ENCODE data around the gene PLOD2.

PLOD2 gene

DNA sequence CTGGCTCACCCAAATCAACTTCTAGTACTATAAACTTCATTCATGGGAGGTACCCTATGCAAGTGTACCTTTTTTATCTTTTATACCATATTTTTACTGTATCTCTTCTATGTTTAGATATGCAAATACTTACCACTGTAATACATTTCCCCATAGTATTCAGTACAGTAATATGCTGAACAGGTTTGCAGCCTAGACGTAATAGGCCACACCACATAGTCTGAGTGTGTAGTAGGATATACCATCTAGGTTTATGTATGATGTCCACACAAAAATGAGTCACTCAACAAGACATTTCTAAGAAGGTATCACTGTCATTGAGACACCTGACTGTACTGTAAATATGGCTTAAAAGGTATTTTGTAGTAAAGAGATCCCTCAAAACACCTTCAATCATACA is 124.7 kb downstream of the PLOD2 start:
- no peak for DNase-seq (ENCODE audit: low spot score)

DNA sequence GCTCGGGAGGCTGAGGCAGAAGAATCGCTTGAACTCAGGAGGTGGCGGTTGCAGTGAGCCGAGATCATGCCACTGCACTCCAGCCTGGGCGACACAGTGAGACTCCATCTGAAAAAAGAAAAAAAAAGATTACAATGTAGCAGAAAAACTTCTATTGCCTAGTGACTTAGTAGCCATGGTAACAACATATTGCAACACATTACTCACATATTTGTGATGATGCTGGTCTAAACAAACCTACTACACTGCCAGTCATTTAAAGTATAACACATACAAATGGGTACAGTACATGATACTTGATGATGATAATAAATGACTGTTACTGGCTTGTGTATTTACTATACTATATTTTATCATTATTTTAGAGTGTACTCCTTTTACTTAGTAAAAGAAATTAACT is 125.6 kb downstream of the PLOD2 start:
- DNase-seq (ENCODE audit: low spot score): no peak

DNA sequence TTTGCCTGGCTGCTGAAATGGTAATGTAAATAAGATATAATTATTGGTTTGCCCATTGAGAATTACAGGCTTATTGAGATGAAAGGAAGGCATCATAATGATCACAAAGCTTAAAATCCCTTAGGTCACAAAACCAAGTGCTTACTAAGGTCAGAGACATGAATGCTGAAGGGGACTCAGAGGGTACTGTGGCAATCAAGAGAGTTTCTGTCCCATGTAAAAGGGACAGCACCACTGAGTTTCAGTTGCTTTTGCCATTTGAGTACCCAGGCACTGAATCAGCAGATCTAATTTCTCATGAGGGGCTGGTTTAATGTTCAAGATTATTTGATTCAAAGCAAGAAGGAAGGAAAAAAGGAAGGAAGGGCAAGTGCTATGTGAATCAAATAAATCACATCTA is 127.0 kb downstream of the PLOD2 start:
- no peak for DNase-seq (ENCODE audit: low spot score)

DNA sequence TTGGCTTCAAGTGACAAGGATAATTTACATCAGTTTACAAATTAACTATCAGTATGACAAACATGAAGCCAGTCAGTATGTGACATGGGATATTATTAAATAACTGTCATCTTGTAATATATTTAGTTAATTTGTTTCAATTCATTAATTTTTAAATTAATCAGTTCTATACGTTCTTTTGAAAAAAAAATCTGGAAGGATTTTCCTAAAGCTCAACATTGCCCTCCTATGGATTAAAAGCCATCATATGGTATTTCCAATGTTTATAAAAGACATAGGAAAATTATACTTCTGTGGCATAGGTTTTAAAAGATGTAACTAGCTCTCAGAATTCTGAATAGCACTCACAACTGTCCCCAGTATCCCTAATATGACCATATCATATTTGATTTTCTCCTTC is 134.4 kb downstream of the PLOD2 start:
- DNase-seq (ENCODE audit: low spot score): no peak

GRCh38 chr3:146024260-146024659 is 136.7 kb downstream of the PLOD2 start:
- DNase-seq (ENCODE audit: low spot score): no peak

DNA sequence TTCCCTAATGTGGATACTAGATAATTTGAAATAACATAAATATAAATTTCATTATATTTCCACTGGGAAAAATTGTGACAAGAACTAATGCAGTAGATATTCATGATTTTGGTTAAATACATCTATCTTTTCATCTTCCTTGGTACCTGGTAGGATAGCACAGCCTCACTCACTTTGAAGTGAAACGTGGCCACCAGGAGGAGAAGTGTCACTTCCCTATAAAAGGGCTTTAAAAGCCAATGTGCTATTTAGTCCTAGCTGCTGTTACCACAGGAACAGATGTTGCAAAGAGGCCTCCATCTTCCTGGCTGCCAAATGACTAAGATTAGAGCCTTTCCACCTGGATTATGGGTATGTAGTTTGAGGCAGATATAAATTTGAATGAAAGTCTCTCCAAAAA is 140.0 kb downstream of the PLOD2 start:
- no peak for DNase-seq (ENCODE audit: low spot score)

DNA sequence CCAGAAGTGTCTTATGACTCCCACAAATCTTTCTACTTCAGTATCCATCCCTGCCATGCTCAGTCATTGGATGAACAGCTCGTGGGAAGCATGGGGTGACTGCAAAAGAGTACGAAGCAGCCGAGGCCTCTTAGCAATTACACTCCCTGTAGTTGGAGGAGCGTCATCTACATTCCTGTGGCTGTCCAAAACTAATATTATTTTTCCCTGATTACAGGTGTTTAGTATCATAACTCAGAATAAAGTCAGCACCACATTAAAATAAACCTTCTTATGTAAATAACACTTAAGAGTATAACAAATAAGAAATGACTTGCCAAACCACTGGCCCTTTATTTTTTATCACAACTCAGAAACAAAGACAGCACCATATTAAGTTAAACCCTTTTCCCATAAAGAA is 141.5 kb downstream of the PLOD2 start:
- DNase-seq (ENCODE audit: low spot score): no peak
